Ascending aorta (tissue), 2 donors: ENCODE results near the gene HDAC3. TPM values are rescaled to one million over a fixed set of nuclear protein-coding genes. Genes with fewer than 3 reads are reported as not detected.

ENCODE experiments used
- DNase-seq, 2 donors: peaks; one replicate each; pipeline ENCODE4 v3.0.0-alpha.2; 2019; ENCODE audit warnings: low spot score in 2 of 2
- H3K27ac ChIP-seq, 2 donors: fragments of 200-600 bp; sonication (generic); one replicate each; pipeline ENCODE4 v1.5.1; 2016 to 2017; ENCODE audit warnings: mild to moderate bottlenecking in 1 of 2
- H3K27me3 ChIP-seq: fragments of 200-600 bp; sonication (generic); one replicate; pipeline ENCODE4 v1.5.1; 2017
- H3K36me3 ChIP-seq, 2 donors: fragments of 200-600 bp; sonication (generic); one replicate each; pipeline ENCODE4 v1.5.1; 2016
- H3K4me1 ChIP-seq, 2 donors: fragments of 200-600 bp; sonication (generic); one replicate each; pipeline ENCODE4 v1.5.1; 2016 to 2017; ENCODE audit warnings: mild to moderate bottlenecking in 1 of 2
- H3K4me3 ChIP-seq, 2 donors: fragments of 200-600 bp; sonication (generic); one replicate each; pipeline ENCODE4 v1.5.1; 2016 to 2017; ENCODE audit warnings: mild to moderate bottlenecking in 1 of 2
- H3K9me3 ChIP-seq, 2 donors: fragments of 200-600 bp; sonication (generic); one replicate each; pipeline ENCODE4 v1.5.1; 2016
- CTCF ChIP-seq, 3 experiments: fragments of 200-600 bp in 2 of 3; fragments of 450-650 bp in 1 of 3; sonication (generic) in 2 of 3; IDR thresholded peaks; one replicate each; pipeline ENCODE4 v1.5.1; 2016 to 2019; ENCODE audit warnings: antibody characterized with exemption in 3 of 3, mild to moderate bottlenecking in 1 of 3, moderate library complexity in 1 of 3
- intact Hi-C: fragments of 100-400 bp; cut with DNase I; formaldehyde crosslinking; loops from one replicate; pipeline ENCODE4 v1.15.1; 2023
- total RNA-seq: library from RNA; depleted of rRNA; stranded (reverse); fragments of >200 nt; gene quantifications from one replicate; pipeline ENCODE4 v1.1.0, GENCODE V29; 2016

The HDAC3 gene
- total RNA-seq, 1 donor from 2014 or later, result 43.4 TPM

GRCh38 chr5:141657404-141657803 is 20.8 kb upstream of the HDAC3 start:
- intact Hi-C loops, result no loop called here
- no peak overlapping the region for H3K27ac ChIP-seq
- H3K36me3 ChIP-seq, result peaks cover 2 to 18% of the 10 kb centered on the region in 2 donors
- no peak for TF ChIP-seq CTCF (IDR thresholded peaks at IDR 0.05)
- H3K9me3 ChIP-seq, result no peaks in the 10 kb centered on the region
- no peak for DNase-seq
- no peak overlapping the region for H3K4me3 ChIP-seq
- H3K27me3 ChIP-seq, result no peaks in the 10 kb centered on the region
- H3K4me1 ChIP-seq, result no peaks in the 10 kb centered on the region

DNA sequence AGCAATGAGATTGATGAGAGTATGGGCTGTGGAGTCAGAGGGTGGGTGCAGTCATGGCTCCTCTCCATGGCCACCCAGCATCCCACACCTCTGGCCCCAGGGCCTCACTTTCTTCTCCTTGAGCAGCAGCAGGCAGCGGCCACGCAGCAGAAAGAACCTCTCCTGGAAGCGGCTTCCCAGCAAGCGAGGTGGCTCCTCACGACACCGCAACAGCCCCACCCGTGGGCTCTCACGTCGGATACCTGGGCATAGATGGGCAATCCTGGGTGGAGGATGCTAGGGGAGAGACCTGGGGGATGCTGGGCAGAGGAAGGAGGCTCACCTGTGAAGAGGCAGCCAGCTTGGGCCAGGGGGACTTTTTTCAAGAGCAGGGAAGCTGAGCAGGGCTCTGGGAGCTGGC is 19.7 kb upstream of the HDAC3 start:
- TF ChIP-seq CTCF (IDR thresholded peaks at IDR 0.05), result no peak
- no peak for DNase-seq
- intact Hi-C loops, result no loop called here
- no peak overlapping the region for H3K4me3 ChIP-seq
- H3K27me3 ChIP-seq, result no peaks in the 10 kb centered on the region
- no peaks in the 10 kb centered on the region for H3K9me3 ChIP-seq
- H3K27ac ChIP-seq, result no peak overlapping the region
- H3K4me1 ChIP-seq, result peaks cover 0 to 4% of the 10 kb centered on the region in 2 donors
- peaks cover 2 to 18% of the 10 kb centered on the region in 2 donors for H3K36me3 ChIP-seq

DNA sequence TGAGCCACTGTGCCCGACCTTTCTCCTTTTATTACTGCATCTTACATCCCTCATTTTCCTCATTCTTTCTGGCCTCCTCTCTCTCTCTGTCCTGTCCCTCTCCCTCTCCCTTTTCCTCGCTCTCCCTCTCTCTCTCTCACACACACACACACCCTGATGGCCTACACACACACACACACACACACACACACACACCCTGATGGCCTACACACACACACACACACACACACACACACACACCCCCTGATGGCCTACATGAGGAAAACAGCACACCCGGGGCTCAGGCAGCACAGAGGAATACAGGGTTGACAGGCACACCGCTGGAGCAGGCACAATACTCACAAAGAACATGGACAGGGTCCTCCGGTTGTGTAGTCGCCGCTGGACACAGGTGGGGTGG is 18.4 kb upstream of the HDAC3 start:
- intact Hi-C loops, result no loop called here
- Histone ChIP-seq H3K27ac (no peak overlapping the region), H3K27me3 (no peaks in the 10 kb centered on the region), H3K36me3 (peaks cover 2 to 18% of the 10 kb centered on the region in 2 donors), H3K4me1 (peaks cover 0 to 12% of the 10 kb centered on the region in 2 donors), H3K4me3 (no peak overlapping the region), H3K9me3 (no peaks in the 10 kb centered on the region)
- TF ChIP-seq CTCF (IDR thresholded peaks at IDR 0.05), result no peak
- DNase-seq, result no peak

- peaks cover 0 to 12% of the 10 kb centered on the region in 2 donors for H3K4me1 ChIP-seq
- peaks cover 2 to 18% of the 10 kb centered on the region in 2 donors for H3K36me3 ChIP-seq
- intact Hi-C loops, result no loop called here
- no peaks in the 10 kb centered on the region for H3K27me3 ChIP-seq
- H3K27ac ChIP-seq, result no peak overlapping the region
- TF ChIP-seq CTCF (IDR thresholded peaks at IDR 0.05), result no peak
- DNase-seq, result no peak
- no peak overlapping the region for H3K4me3 ChIP-seq
- H3K9me3 ChIP-seq, result no peaks in the 10 kb centered on the region
Observed at GRCh38 chr5:141654298-141654697, 17.6 kb upstream of the HDAC3 start.

GRCh38 chr5:141651728-141652105 is 15.1 kb upstream of the HDAC3 start:
- intact Hi-C loops, result loop anchor here (2.0 kb wide), 1 partner anchor 15 kb away; the partner anchor contains the start of genes HDAC3 and RELL2
- TF ChIP-seq CTCF (IDR thresholded peaks at IDR 0.05), result no peak
- peaks cover 5 to 27% of the 10 kb centered on the region in 2 donors for H3K36me3 ChIP-seq
- H3K27ac ChIP-seq, result peak overlapping the region; percentile 12 to 65
- H3K9me3 ChIP-seq, result no peaks in the 10 kb centered on the region
- peak overlapping the region; percentile 76 to 85 for H3K4me3 ChIP-seq
- H3K27me3 ChIP-seq, result no peaks in the 10 kb centered on the region
- no peak for DNase-seq
- H3K4me1 ChIP-seq, result peaks cover 0 to 12% of the 10 kb centered on the region in 2 donors
